ENCODE data around the gene CCDC187.
A peak's percentile ranks its signal among the peaks of the same experiment; 100 is the strongest.

Gene CCDC187

DNA sequence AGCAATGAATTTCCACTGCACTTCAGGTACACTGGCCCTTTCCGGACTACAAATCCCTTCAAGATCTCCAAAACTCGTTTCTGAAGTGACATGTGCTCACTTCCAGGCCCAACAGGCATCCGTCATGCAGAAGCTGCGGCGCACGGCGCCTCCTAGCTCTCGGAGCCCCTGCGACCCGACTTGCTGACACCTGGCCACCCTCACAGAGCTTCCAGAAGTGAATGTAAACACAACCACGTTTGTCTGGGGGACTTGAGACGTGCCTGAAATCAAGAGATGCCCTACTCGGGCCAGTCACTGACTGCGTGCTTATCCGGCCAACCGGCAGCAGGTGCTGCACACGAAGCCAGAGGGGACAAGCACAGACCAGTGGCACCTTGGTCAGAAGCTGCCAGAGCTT lies 94.1 kb downstream of the CCDC187 start:
- CTCF ChIA-PET, result interaction anchor here (0.6 to 0.7 kb wide), 4 partner anchors 14 to 87 kb away, joined by 3 to 4 read pairs (median 4); no protein-coding TSS in a partner anchor
- POLR2A ChIA-PET (ENCODE audit: low non-redundant PET), result no interaction called here
- no peak overlapping the region for H3K27ac ChIP-seq
- TF ChIP-seq, protein P1, sequence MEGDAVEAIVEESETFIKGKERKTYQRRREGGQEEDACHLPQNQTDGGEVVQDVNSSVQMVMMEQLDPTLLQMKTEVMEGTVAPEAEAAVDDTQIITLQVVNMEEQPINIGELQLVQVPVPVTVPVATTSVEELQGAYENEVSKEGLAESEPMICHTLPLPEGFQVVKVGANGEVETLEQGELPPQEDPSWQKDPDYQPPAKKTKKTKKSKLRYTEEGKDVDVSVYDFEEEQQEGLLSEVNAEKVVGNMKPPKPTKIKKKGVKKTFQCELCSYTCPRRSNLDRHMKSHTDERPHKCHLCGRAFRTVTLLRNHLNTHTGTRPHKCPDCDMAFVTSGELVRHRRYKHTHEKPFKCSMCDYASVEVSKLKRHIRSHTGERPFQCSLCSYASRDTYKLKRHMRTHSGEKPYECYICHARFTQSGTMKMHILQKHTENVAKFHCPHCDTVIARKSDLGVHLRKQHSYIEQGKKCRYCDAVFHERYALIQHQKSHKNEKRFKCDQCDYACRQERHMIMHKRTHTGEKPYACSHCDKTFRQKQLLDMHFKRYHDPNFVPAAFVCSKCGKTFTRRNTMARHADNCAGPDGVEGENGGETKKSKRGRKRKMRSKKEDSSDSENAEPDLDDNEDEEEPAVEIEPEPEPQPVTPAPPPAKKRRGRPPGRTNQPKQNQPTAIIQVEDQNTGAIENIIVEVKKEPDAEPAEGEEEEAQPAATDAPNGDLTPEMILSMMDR (conservative IDR thresholded peaks at IDR 0.05; ENCODE audit: low read depth), result no peak
- no peak for DNase-seq (ENCODE audit: low spot score)

DNA sequence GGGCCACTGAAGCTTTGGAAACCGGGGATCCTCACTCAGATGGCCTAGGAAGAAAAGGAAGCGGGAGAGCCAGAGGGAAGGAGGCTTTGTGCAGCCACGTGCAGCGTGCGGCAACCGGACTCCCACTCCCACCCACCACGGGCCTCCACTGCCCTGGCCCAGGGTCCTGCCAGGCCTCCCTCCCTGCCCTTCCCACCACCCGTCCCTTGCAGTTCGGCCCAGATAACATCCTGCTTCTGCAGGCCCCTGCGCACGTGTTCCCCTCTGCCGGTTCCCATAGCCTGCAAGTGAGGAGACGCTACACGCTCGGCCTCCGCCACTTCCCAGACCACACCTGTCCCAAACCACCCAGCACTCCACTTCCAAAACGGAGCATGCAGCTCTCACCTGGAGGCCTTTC lies 94.7 kb downstream of the CCDC187 start:
- ChIA-PET CTCF (interaction anchor here (0.5 to 0.6 kb wide), 2 partner anchors 87 to 955 kb away, joined by 3 to 4 read pairs; no protein-coding TSS in a partner anchor), POLR2A (ENCODE audit: low non-redundant PET) (no interaction called here)
- no peak overlapping the region for H3K27ac ChIP-seq
- TF ChIP-seq, protein P1 (conservative IDR thresholded peaks at IDR 0.05; ENCODE audit: low read depth), result no peak
- no peak for DNase-seq (ENCODE audit: low spot score)

DNA sequence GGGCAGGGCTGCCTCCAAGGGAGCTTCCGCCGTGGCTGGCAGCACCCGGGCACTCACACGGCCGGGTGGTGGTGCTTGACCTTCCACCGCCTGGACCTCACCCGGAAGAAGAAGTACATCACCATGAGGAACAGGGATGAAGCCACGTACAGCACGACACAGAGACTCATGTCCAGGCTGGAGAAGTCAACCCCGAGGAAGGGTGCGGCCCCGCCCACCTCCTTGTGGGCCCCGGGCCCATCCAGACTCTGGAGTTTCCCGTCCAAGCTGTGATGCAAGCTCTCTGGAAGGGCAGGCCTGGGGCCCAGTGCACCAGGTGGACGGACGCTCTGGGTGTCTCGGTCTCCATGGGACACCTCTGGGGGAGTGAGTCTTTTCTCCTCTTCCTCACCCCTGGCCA lies 95.2 kb downstream of the CCDC187 start:
- peak overlapping the region; percentile 9; the same call in 1 of the 2 replicates for H3K27ac ChIP-seq
- ChIA-PET CTCF (interaction anchor here (0.5 kb wide), 1 partner anchor 954 kb away, joined by 4 read pairs; no protein-coding TSS in a partner anchor), POLR2A (ENCODE audit: low non-redundant PET) (no interaction called here)
- no peak for DNase-seq (ENCODE audit: low spot score)
- TF ChIP-seq, protein P1 (conservative IDR thresholded peaks at IDR 0.05; ENCODE audit: low read depth), result no peak

DNA sequence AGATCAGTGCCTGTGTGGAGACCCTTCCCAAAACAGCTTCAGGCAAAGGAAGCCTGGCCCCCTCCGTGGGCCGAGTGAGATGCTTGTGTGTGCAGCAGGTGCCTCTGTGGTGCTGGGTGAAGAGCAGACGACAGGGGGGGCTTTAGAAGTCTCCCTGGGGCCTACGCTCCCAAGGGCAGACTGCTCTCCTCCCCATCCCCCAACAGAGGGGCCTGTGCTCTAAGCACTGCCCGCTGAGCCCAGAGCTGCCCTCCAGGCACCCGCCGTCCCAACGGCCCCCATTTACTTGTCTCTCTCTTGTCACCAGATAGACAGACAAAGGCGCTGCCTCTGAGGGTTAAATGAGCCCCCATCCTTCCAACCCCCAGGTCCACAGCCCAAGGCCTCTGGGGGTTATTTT lies 96.3 kb downstream of the CCDC187 start:
- ChIA-PET CTCF (interaction anchor here (1.0 kb wide), 1 partner anchor 9 kb away, joined by 5 read pairs; no protein-coding TSS in a partner anchor), POLR2A (ENCODE audit: low non-redundant PET) (no interaction called here)
- TF ChIP-seq, protein P1 (conservative IDR thresholded peaks at IDR 0.05; ENCODE audit: low read depth), result no peak
- H3K27ac ChIP-seq, result no peak overlapping the region
- no peak for DNase-seq (ENCODE audit: low spot score)

DNA sequence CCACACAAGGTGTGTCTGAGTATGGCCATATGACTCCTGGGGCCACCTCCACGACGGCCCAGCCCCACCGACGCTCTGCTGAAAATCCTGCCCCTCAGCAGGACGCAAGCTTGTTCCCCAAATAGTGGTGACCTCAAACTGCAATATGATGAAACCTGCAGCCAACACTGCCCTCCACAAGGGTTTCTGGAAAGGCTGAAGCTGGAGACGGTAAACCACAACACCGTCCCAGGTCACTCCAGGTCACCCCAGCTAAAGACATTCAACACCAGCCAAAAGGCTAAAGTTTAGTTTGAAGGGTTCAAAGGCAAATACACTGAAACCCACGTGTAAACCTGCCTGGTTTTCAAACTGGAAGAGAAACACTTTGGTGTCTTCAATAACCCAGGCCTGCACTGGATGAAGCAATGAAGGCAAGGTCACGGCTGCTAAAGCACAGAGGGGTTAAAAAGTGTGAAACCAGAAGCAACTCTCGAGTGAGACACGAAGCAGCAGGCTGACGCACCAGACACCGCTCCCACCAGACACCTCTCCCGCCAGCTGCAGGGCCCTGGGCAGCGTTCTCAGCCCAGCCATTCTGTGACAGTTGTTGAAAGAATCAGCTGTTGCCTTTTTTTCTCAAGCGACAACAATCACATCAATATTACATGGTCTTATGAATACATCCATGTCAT lies 97.2 kb downstream of the CCDC187 start:
- POLR2A ChIA-PET (ENCODE audit: low non-redundant PET), result no interaction called here
- DNase-seq (ENCODE audit: low spot score), result no peak
- CTCF ChIA-PET, result interaction anchor here (0.6 to 1.0 kb wide), 3 partner anchors 10 to 639 kb away, joined by 3 to 5 read pairs (median 4); no protein-coding TSS in a partner anchor
- TF ChIP-seq, protein P1 (conservative IDR thresholded peaks at IDR 0.05; ENCODE audit: low read depth), result no peak
- no peak overlapping the region for H3K27ac ChIP-seq

DNA sequence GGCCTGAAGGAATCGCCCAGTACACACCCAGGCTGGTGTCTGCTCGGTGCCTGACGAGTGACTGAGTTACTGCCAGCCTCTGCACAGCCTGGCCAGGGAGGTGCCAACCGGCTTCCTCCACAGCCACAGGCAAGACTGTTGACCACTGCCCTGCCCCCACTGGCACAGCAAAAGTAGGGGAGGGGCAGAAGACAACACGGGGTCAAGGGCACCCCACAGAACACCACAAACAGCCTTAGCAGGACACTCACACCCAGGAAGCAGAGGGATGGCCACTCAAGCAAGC lies 98.2 kb downstream of the CCDC187 start:
- POLR2A ChIA-PET (ENCODE audit: low non-redundant PET), result no interaction called here
- TF ChIP-seq, protein P1 (conservative IDR thresholded peaks at IDR 0.05; ENCODE audit: low read depth), result no peak
- no peak for DNase-seq (ENCODE audit: low spot score)
- no peak overlapping the region for H3K27ac ChIP-seq
- CTCF ChIA-PET, result interaction anchor here (0.7 to 0.9 kb wide), 2 partner anchors 13 to 35 kb away, joined by 3 to 4 read pairs; no protein-coding TSS in a partner anchor
